ENCODE measurements around the gene KLK6. TPM values are rescaled to one million over a fixed set of nuclear protein-coding genes. Genes with fewer than 3 reads are reported as not detected.

Gene KLK6
- polyA plus RNA-seq, 1 of the 3 experiments (the other 2 are of a cell fraction), result not detected

- POLR2A ChIA-PET, result no interaction called here
- CTCF ChIA-PET, result no interaction called here
- peaks cover 48% of the 10 kb centered on the region; the same call in 1 of the 2 replicates for H3K27me3 ChIP-seq (ENCODE audit: insufficient read depth)
Observed at GRCh38 chr19:50932018-50932689, 37.2 kb downstream of the KLK6 start.

GRCh38 chr19:50931023-50931422, 38.4 kb downstream of the KLK6 start:
- Histone ChIP-seq H3K9me3 (no peaks in the 10 kb centered on the region), H3K4me1 (ENCODE audit: control insufficient read depth in 1 of 2, insufficient read depth in 2 of 2, low read depth in 1 of 2, low read length in 1 of 2) (no peaks in the 10 kb centered on the region), H3F3A (replicated peaks; ENCODE audit: insufficient read depth) (no peaks in the 10 kb centered on the region), H4K20me1 (ENCODE audit: insufficient read depth) (no peaks in the 10 kb centered on the region), H3K36me3 (replicated peaks in 1 of 2; ENCODE audit: control insufficient read depth in 1 of 2, insufficient read depth in 2 of 2, low read length in 1 of 2) (no peaks in the 10 kb centered on the region), H3K79me2 (ENCODE audit: insufficient read depth) (no peaks in the 10 kb centered on the region), H3K27ac (ENCODE audit: low read depth in 2 of 2, low read length in 1 of 2) (no peak overlapping the region), H3K9me2 (no peaks in the 10 kb centered on the region), H3K4me2 (no peak overlapping the region), H3K4me3 (ENCODE audit: low read depth in 2 of 2, low read length in 1 of 2) (no peak overlapping the region), H3K9ac (no peak overlapping the region), H2AFZ (ENCODE audit: low read depth) (no peak overlapping the region), H3K27me3 (ENCODE audit: insufficient read depth) (peaks cover 49% of the 10 kb centered on the region; the same call in 1 of the 2 replicates)
- no peak for DNase-seq
- TF ChIP-seq EP300 (IDR thresholded peaks at IDR 0.05; ENCODE audit: borderline replicate concordance in 1 of 2, low read depth in 1 of 2, low read length in 1 of 2) (no peak), MXI1 (IDR thresholded peaks at IDR 0.05; ENCODE audit: low read depth, low read length) (no peak), RAD21 (IDR thresholded peaks at IDR 0.05; ENCODE audit: low read length) (no peak), USF2 (IDR thresholded peaks at IDR 0.05; ENCODE audit: borderline replicate concordance, low read depth, low read length) (no peak), NRF1 (IDR thresholded peaks at IDR 0.05; ENCODE audit: low read depth, low read length) (no peak), NFIC (IDR thresholded peaks at IDR 0.05; ENCODE audit: borderline replicate concordance) (no peak)
- ChIA-PET POLR2A (no interaction called here), CTCF (interaction anchor here (1.1 to 1.7 kb wide), 4 partner anchors 9 to 165 kb away, joined by 3 to 6 read pairs (median 4); no protein-coding TSS in a partner anchor)

More at GRCh38 chr19:50932018-50932689, 37.2 kb downstream of the KLK6 start:
- no peak for DNase-seq
- Histone ChIP-seq H3K9ac (no peak overlapping the region), H4K20me1 (ENCODE audit: insufficient read depth) (no peaks in the 10 kb centered on the region), H3K27ac (ENCODE audit: low read depth in 2 of 2, low read length in 1 of 2) (no peak overlapping the region), H3F3A (replicated peaks; ENCODE audit: insufficient read depth) (no peaks in the 10 kb centered on the region), H3K79me2 (ENCODE audit: insufficient read depth) (no peaks in the 10 kb centered on the region), H3K4me3 (ENCODE audit: low read depth in 2 of 2, low read length in 1 of 2) (no peak overlapping the region), H2AFZ (ENCODE audit: low read depth) (no peak overlapping the region), H3K9me2 (no peaks in the 10 kb centered on the region), H3K36me3 (replicated peaks in 1 of 2; ENCODE audit: control insufficient read depth in 1 of 2, insufficient read depth in 2 of 2, low read length in 1 of 2) (no peaks in the 10 kb centered on the region), H3K9me3 (no peaks in the 10 kb centered on the region), H3K4me1 (ENCODE audit: control insufficient read depth in 1 of 2, insufficient read depth in 2 of 2, low read depth in 1 of 2, low read length in 1 of 2) (no peaks in the 10 kb centered on the region), H3K4me2 (no peak overlapping the region)
- 29% methylated on average over 10 of the region's 11 CpGs for WGBS (ENCODE audit: low lambda C conversion rate)
- TF ChIP-seq SIN3A (IDR thresholded peaks at IDR 0.05; ENCODE audit: borderline replicate concordance, low read depth, low read length), result no peak
- no peak for TF ChIP-seq TAF1 (IDR thresholded peaks at IDR 0.05; ENCODE audit: borderline replicate concordance, low read depth, low read length)
- TF ChIP-seq IRF3 (IDR thresholded peaks at IDR 0.05; ENCODE audit: low read depth, low read length), result no peak
- no peak for TF ChIP-seq CHD2 (IDR thresholded peaks at IDR 0.05; ENCODE audit: low read length, partially characterized antibody)
- no peak for TF ChIP-seq POLR2AphosphoS5 (IDR thresholded peaks at IDR 0.05; ENCODE audit: low read depth, low read length)
- TF ChIP-seq NRF1 (IDR thresholded peaks at IDR 0.05; ENCODE audit: low read depth, low read length), result no peak
- no peak for TF ChIP-seq RCOR1 (IDR thresholded peaks at IDR 0.05; ENCODE audit: low read length)

All from SK-N-SH (cell line).